HepG2 (cell line): ENCODE measurements around the gene PIK3R1. TPM values are rescaled to one million over a fixed set of nuclear protein-coding genes. Genes with fewer than 3 reads are reported as not detected.

ENCODE experiments used
- ARID4A ChIP-seq: sonication (generic); formaldehyde crosslinking; IDR thresholded peaks from 2 replicates; pipeline ENCODE4 v1.5.0; 2020; ENCODE audit warnings: mild to moderate bottlenecking, missing genetic modification reagents, borderline replicate concordance
- BORCS8-MEF2B ChIP-seq: sonication (generic); formaldehyde crosslinking; IDR thresholded peaks from 2 replicates; pipeline ENCODE4 v1.8.0; 2022; ENCODE audit warnings: mild to moderate bottlenecking, missing genetic modification reagents
- JUNB ChIP-seq: sonication (generic); formaldehyde crosslinking; IDR thresholded peaks from 2 replicates; pipeline ENCODE4 v1.8.0; 2022; ENCODE audit warnings: missing genetic modification reagents, mild to moderate bottlenecking, borderline replicate concordance
- MED1 ChIP-seq: sonication (generic); formaldehyde crosslinking; IDR thresholded peaks from 2 replicates; pipeline ENCODE4 v1.4.0; 2020; ENCODE audit warnings: missing genetic modification reagents
- REPIN1 ChIP-seq: sonication (generic); formaldehyde crosslinking; IDR thresholded peaks from 2 replicates; pipeline ENCODE4 v1.8.0; 2022; ENCODE audit warnings: missing genetic modification reagents, low read depth, mild to moderate bottlenecking, borderline replicate concordance
- ZBTB46 ChIP-seq: sonication (generic); formaldehyde crosslinking; IDR thresholded peaks from 2 replicates; pipeline ENCODE4 v1.4.0; 2020; ENCODE audit warnings: mild to moderate bottlenecking, missing genetic modification reagents, borderline replicate concordance
- ZNF280B ChIP-seq: sonication (generic); formaldehyde crosslinking; IDR thresholded peaks from 2 replicates; pipeline ENCODE4 v1.5.0; 2020; ENCODE audit warnings: missing genetic modification reagents, mild to moderate bottlenecking, borderline replicate concordance
- ZNF629 ChIP-seq: sonication (generic); formaldehyde crosslinking; conservative IDR thresholded peaks from 2 replicates; pipeline ENCODE4 v1.5.0; 2020; ENCODE audit warnings: missing genetic modification reagents
- ZNF7 ChIP-seq: IDR thresholded peaks from 2 replicates; pipeline ENCODE4 v1.6.1; 2016; ENCODE audit warnings: missing biosample characterization, missing genetic modification reagents
- ZNF782 ChIP-seq: sonication (generic); formaldehyde crosslinking; IDR thresholded peaks from 2 replicates; pipeline ENCODE4 v1.4.0; 2020; ENCODE audit warnings: missing genetic modification reagents, mild to moderate bottlenecking, borderline replicate concordance
- ZSCAN9 ChIP-seq: IDR thresholded peaks from 2 replicates; pipeline ENCODE4 v1.6.1; 2016; ENCODE audit warnings: borderline replicate concordance
- polyA plus RNA-seq, 8 experiments: library from polyadenylated mRNA; depleted of rRNA in 3 of 8; stranded (reverse) in 7 of 8; unstranded in 1 of 8; fragments of >200 nt; fragmentation: Illumina TruSeq in 4 of 8; extraction: Trizol in 4 of 8; gene quantifications; 2 replicates each; pipeline versions ENCODE4 v1.2.1 to v1.2.3, GENCODE V29; 2011 to 2016; ENCODE audit warnings: low read depth in 4 of 8, missing spikeins in 1 of 8, mixed read lengths in 1 of 8; ENCODE audit not compliant: insufficient read depth in 1 of 8
- total RNA-seq, 5 experiments: library from RNA; depleted of rRNA; stranded (reverse); fragments of >200 nt; fragmentation: Illumina TruSeq; extraction: Trizol; gene quantifications; 2 replicates each; pipeline ENCODE4 v1.2.3, GENCODE V29; 2016; ENCODE audit warnings: low read depth in 1 of 5
- TF ChIP-seq, protein P1 (sequence below): sonication (generic); formaldehyde crosslinking; IDR thresholded peaks from 2 replicates; pipeline ENCODE4 v1.4.0; 2020; ENCODE audit warnings: missing genetic modification reagents
- TF ChIP-seq, protein P2 (sequence below): sonication (generic); formaldehyde crosslinking; IDR thresholded peaks from 2 replicates; pipeline ENCODE4 v1.8.0; 2022; ENCODE audit warnings: mild to moderate bottlenecking, missing genetic modification reagents, moderate library complexity

Gene PIK3R1
- total and polyA plus RNA-seq, 2 of the 13 experiments (the other 11 are each of a cell fraction or from before 2014, with no cell fraction given): 8.4 to 21.3 TPM

GRCh38 chr5:68215208-68215897, at the start of gene PIK3R1 (continued):
- TF ChIP-seq, protein P1, sequence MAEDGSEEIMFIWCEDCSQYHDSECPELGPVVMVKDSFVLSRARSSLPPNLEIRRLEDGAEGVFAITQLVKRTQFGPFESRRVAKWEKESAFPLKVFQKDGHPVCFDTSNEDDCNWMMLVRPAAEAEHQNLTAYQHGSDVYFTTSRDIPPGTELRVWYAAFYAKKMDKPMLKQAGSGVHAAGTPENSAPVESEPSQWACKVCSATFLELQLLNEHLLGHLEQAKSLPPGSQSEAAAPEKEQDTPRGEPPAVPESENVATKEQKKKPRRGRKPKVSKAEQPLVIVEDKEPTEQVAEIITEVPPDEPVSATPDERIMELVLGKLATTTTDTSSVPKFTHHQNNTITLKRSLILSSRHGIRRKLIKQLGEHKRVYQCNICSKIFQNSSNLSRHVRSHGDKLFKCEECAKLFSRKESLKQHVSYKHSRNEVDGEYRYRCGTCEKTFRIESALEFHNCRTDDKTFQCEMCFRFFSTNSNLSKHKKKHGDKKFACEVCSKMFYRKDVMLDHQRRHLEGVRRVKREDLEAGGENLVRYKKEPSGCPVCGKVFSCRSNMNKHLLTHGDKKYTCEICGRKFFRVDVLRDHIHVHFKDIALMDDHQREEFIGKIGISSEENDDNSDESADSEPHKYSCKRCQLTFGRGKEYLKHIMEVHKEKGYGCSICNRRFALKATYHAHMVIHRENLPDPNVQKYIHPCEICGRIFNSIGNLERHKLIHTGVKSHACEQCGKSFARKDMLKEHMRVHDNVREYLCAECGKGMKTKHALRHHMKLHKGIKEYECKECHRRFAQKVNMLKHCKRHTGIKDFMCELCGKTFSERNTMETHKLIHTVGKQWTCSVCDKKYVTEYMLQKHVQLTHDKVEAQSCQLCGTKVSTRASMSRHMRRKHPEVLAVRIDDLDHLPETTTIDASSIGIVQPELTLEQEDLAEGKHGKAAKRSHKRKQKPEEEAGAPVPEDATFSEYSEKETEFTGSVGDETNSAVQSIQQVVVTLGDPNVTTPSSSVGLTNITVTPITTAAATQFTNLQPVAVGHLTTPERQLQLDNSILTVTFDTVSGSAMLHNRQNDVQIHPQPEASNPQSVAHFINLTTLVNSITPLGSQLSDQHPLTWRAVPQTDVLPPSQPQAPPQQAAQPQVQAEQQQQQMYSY (CRISPR knock-in tag): peak; percentile 98
- TF ChIP-seq MED1 (CRISPR knock-in tag): peak; percentile 22
- TF ChIP-seq, protein P2, sequence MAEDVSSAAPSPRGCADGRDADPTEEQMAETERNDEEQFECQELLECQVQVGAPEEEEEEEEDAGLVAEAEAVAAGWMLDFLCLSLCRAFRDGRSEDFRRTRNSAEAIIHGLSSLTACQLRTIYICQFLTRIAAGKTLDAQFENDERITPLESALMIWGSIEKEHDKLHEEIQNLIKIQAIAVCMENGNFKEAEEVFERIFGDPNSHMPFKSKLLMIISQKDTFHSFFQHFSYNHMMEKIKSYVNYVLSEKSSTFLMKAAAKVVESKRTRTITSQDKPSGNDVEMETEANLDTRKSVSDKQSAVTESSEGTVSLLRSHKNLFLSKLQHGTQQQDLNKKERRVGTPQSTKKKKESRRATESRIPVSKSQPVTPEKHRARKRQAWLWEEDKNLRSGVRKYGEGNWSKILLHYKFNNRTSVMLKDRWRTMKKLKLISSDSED (CRISPR knock-in tag): no peak
- TF ChIP-seq BORCS8-MEF2B (CRISPR knock-in tag): peak; percentile 71; the same call in 1 of the 2 replicates
- TF ChIP-seq ARID4A: peak; percentile 79; the same call in 1 of the 2 replicates
- no peak; the same call in 1 of the 2 replicates for TF ChIP-seq ZNF782 (CRISPR knock-in tag)
- 0 out of 2 replicates have a peak, but pooled peaks have one; percentile 1 for TF ChIP-seq ZNF7 (CRISPR knock-in tag)
- no peak for TF ChIP-seq ZBTB46 (CRISPR knock-in tag)
- TF ChIP-seq JUNB (CRISPR knock-in tag): 0 out of 2 replicates have a peak, but pooled peaks have one; percentile 22
- peak; percentile 22; the same call in 1 of the 2 replicates for TF ChIP-seq ZSCAN9
- peak; percentile 55; the same call in 1 of the 2 replicates for TF ChIP-seq ZNF280B (CRISPR knock-in tag)
- TF ChIP-seq ZNF629 (CRISPR knock-in tag): 0 out of 2 replicates have a peak, but pooled peaks have one; percentile 7
- TF ChIP-seq REPIN1 (CRISPR knock-in tag): peak; percentile 73
